ENCODE results near the gene DHX16. TPM values are rescaled to one million over a fixed set of nuclear protein-coding genes. Genes with fewer than 3 reads are reported as not detected.
A peak's percentile ranks its signal among the peaks of the same experiment; 100 is the strongest.

Gene DHX16
- total and polyA plus RNA-seq, 8 donors, result 10.9 to 44.4 (median 14.6) TPM

DNA sequence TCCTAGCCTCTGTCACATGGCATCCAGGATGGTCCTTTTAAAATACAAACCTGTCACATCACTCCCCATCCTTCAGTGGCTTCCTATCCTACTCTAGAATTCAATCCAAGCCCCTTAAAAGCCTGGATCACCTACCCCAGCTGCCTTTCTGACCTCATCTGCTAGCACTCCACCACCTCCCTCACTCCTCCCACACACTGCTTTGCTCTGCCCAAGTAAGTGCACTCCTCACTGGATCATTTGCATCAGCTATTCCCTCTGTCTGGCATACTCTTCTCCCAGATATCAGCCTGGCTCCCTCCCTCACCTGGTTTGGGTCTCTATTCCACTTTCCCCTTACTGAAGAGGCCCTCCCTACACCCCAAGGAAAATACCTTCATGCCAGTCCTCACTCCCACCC lies 15.4 kb downstream of the DHX16 start:
- Histone ChIP-seq H3K27ac (no peak overlapping the region), H3K4me3 (no peak overlapping the region), H3K27me3 (no peaks in the 10 kb centered on the region), H3K9me3 (no peaks in the 10 kb centered on the region), H3K36me3 (peaks cover 0 to 77% (median 66%) of the 10 kb centered on the region in 3 donors), H3K4me1 (no peaks in the 10 kb centered on the region)
- DNase-seq (no peak), ATAC-seq (no peak), FAIRE-seq (no peak)
- TF ChIP-seq, protein P1, sequence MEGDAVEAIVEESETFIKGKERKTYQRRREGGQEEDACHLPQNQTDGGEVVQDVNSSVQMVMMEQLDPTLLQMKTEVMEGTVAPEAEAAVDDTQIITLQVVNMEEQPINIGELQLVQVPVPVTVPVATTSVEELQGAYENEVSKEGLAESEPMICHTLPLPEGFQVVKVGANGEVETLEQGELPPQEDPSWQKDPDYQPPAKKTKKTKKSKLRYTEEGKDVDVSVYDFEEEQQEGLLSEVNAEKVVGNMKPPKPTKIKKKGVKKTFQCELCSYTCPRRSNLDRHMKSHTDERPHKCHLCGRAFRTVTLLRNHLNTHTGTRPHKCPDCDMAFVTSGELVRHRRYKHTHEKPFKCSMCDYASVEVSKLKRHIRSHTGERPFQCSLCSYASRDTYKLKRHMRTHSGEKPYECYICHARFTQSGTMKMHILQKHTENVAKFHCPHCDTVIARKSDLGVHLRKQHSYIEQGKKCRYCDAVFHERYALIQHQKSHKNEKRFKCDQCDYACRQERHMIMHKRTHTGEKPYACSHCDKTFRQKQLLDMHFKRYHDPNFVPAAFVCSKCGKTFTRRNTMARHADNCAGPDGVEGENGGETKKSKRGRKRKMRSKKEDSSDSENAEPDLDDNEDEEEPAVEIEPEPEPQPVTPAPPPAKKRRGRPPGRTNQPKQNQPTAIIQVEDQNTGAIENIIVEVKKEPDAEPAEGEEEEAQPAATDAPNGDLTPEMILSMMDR (IDR thresholded peaks at IDR 0.05), result no peak
- intact Hi-C loops (cut with DNase I), result no loop called here

- FAIRE-seq (no peak), ATAC-seq (peak in 2 of 4 donors; percentile 24 to 30), DNase-seq (no peak)
- no peaks in the 10 kb centered on the region for H3K27me3 ChIP-seq
- no peak overlapping the region for H3K27ac ChIP-seq
- intact Hi-C loops (cut with DNase I), result no loop called here
- TF ChIP-seq, protein P1 (IDR thresholded peaks at IDR 0.05), result no peak
- no peaks in the 10 kb centered on the region for H3K4me1 ChIP-seq
- H3K4me3 ChIP-seq, result no peak overlapping the region
- no peaks in the 10 kb centered on the region for H3K9me3 ChIP-seq
- peaks cover 0 to 74% (median 61%) of the 10 kb centered on the region in 3 donors for H3K36me3 ChIP-seq
- WGBS, 2 donors, result 79 to 82% methylated on average over 7 of the region's 7 CpGs
These were observed 16.3 kb downstream of the DHX16 start for GRCh38 chr6:30656513-30656912.

DNA sequence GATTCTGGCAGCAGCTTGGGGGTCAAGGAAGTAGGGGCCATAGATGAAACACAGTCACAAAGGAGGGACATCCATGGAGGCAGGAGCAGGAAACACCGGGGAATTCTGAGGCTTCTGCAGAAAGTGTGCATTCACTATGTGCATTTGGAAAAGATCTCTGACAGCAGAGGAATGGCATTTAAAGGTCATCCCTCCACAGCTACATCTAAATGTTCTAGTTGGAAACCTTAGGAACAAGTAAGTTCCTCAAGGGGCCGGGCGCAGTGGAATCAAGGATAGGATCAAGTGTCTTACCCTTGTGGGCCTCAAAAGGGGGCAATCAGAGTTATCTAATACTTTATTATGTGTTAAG lies 17.1 kb downstream of the DHX16 start:
- intact Hi-C loops (cut with DNase I), result no loop called here
- Histone ChIP-seq H3K27ac (no peak overlapping the region), H3K4me3 (no peak overlapping the region), H3K4me1 (no peaks in the 10 kb centered on the region), H3K27me3 (no peaks in the 10 kb centered on the region), H3K9me3 (no peaks in the 10 kb centered on the region), H3K36me3 (peaks cover 0 to 77% (median 54%) of the 10 kb centered on the region in 3 donors)
- DNase-seq, result no peak
- TF ChIP-seq, protein P1 (IDR thresholded peaks at IDR 0.05), result no peak
- no peak for ATAC-seq
- 93 to 99% methylated on average over 3 of the region's 3 CpGs for WGBS, 2 donors
- FAIRE-seq, result no peak

GRCh38 chr6:30654798-30655742 lies 17.7 kb downstream of the DHX16 start:
- Histone ChIP-seq H3K27me3 (no peaks in the 10 kb centered on the region), H3K4me3 (no peak overlapping the region), H3K9me3 (no peaks in the 10 kb centered on the region), H3K36me3 (peaks cover 0 to 71% (median 54%) of the 10 kb centered on the region in 3 donors), H3K27ac (no peak overlapping the region), H3K4me1 (no peaks in the 10 kb centered on the region)
- ATAC-seq (no peak), FAIRE-seq (no peak), DNase-seq (no peak)
- TF ChIP-seq, protein P1 (IDR thresholded peaks at IDR 0.05), result no peak
- intact Hi-C loops (cut with DNase I), result no loop called here
- WGBS, 2 donors, result 82 to 84% methylated on average over 19 of the region's 19 CpGs

DNA sequence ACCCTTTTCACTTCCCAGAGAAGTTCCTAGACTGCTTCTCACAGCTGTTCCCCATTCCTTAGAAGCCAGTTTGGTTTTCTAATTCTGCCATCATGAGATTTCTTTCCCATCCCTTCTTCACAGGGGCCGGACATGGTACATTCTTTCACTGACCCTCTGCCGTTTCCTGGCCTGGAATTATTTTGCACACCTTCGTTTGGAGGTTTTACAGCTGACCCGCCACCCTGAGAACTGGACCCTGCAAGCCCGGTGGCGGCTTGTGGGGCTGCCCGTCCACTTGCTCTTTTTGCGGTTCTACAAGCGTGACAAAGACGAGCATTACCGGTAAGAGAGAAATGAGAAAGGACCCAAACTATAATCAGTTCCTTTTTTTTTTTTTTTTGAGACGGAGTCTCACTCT lies 21.7 kb downstream of the DHX16 start:
- intact Hi-C loops (cut with DNase I), result no loop called here
- no peak overlapping the region for H3K27ac ChIP-seq
- peaks cover 0 to 8% (median 0%) of the 10 kb centered on the region in 3 donors for H3K4me1 ChIP-seq
- DNase-seq (no peak), FAIRE-seq (no peak), ATAC-seq (no peak)
- peaks cover 0 to 49% (median 33%) of the 10 kb centered on the region in 3 donors for H3K36me3 ChIP-seq
- TF ChIP-seq, protein P1 (IDR thresholded peaks at IDR 0.05), result no peak
- H3K4me3 ChIP-seq, result no peak overlapping the region
- no peaks in the 10 kb centered on the region for H3K27me3 ChIP-seq
- WGBS, 2 donors, result 89 to 94% methylated on average over 12 of the region's 12 CpGs
- H3K9me3 ChIP-seq, result no peaks in the 10 kb centered on the region
